ENCODE results near the gene SCLY.
"Not testable (repeated sequence)": the region's sequence is repeated elsewhere in the genome, so short reads cannot be mapped to it uniquely, and the experiment has no call there.

The SCLY gene

DNA sequence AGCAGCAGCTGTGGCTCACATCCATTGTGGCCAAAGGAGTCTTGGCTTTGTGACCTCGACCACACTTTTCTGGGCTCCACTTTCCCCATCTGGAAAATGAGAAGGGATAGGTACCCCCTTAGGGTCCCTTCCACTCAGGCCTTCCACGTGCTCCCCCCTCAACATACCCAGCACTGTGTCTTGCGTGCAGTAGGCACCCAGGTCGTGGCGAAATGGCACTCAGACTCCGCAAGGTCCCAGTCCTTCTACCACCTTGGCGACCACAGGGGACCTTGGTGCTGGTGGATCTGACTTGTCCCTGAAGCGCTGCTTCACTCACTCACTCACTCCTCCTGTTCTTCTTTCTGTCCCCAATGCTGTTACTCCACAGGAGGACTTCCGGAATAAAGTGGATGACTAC lies 19.9 kb upstream of the SCLY start:
- DNase-seq (ENCODE audit: low read depth), result no peak

DNA sequence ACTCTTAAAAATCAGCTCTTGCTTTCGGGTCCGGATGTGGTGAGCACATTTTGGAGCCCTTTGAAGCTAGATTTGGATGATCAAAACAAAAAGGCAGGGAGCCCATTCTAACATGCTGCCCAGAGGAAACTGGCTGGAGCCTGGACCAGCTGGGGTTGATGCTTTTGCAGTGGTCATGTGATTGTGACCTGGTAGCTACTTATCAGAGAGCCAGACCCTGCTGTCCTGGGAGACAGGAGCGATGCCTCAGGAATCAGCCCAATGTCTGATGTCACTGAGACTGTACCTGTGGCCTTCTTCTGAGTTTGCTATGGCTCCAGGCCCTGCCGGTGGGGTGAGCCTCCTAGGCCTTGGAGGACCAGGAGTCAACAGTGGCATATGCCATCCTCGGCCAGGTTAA lies 18.7 kb upstream of the SCLY start:
- DNase-seq (ENCODE audit: low read depth), result no peak

DNA sequence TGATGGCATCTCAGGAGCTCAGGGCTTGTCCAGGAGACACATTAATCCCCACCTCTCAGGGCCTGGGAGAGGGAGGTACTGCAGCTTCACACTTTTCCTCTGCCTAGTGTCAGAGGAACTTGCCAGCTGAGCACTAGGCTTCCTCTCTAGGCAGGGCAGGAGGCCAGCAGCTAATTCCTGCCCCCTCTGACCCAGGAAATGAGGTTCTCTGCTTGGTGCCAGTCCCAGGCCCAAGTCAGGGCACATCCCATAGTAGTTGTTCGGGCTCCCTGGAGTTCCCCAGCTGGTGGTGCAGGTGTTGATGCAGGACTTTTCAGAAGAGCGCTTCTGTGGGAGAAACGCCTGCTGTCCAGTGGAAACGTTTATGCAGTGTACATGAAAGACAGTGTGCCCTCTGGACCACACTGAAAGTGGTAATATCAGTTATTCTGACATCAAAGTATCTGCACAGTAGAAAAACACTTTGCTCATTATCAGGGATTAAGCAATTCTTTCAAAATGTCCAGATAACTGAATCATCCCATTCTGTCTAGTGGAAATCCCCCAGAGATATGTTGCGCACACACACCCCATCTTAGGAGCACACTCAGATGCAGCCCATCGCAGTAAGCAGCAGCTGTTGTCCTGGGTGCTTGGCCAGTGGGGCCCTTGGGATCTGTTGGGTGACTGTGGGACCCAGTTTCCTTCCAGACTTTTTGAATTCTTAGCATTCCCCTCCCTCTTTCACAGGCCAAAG lies 17.8 kb upstream of the SCLY start:
- DNase-seq (ENCODE audit: low read depth), result no peak

DNA sequence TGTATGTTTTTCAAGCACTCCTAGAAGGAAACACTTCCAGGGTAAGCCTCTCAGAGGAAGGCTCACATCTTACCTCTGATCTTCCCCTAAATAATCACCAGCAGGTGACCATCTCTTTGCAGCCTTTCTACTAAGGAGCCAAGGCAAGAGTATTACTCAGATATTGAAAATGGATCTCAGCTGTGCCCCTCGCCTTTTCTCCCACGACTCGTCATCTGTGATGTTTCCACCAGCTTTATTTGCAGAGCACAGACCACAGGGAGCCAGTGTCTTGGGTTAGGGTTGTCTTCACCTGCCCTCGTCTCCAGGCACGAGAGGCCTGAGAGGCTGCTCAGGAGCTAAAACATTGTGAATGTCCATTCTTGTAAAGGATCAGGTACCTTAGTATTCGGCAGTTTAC lies 16.9 kb upstream of the SCLY start:
- no peak for DNase-seq (ENCODE audit: low read depth)

DNA sequence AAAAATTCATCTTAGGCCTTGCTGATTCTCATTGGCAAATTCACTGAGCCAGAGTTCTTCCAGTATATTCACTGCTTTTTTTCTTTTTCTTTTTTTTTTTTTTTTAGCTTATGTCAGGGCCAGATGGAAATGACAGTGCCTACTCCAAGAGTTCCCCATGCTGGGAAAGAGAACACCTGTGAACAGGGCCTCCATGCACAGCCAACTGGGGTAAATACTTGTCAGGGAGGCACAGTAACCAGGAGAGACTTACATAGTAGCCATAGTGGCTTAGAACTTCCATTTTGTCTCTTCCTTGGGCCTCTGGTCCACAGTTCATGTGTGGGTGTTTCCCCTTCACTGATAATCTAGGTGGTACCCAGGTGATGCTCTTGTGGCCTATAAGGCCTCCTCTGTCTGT lies 15.2 kb upstream of the SCLY start:
- DNase-seq (ENCODE audit: low read depth), result no peak

DNA sequence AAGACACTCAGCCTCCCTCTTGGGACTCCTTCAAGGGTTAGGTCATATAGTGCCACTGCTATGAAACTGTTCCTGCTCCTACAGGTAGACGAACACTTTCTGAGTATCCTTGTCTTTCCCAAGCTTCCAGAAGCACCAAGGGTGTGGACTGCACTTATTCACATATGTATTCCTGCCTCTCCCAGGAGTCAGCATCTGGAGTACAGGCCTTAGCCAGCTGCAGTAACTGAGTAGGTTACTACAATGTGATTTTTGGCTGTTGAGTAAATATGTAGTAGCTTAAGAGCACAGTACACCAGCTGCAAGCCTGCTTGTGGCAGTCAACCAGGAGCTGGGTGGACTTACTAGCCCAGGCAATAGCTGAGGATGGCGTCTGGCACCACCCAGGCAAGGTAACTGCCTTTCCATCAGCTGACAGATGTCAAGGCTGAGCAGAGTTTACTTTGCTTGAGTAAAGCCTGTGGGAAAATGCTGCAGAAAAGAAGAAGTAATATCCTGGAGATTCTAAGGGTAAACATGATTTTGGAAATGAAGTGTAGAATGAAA lies 14.0 kb upstream of the SCLY start:
- no peak for DNase-seq (ENCODE audit: low read depth)

DNA sequence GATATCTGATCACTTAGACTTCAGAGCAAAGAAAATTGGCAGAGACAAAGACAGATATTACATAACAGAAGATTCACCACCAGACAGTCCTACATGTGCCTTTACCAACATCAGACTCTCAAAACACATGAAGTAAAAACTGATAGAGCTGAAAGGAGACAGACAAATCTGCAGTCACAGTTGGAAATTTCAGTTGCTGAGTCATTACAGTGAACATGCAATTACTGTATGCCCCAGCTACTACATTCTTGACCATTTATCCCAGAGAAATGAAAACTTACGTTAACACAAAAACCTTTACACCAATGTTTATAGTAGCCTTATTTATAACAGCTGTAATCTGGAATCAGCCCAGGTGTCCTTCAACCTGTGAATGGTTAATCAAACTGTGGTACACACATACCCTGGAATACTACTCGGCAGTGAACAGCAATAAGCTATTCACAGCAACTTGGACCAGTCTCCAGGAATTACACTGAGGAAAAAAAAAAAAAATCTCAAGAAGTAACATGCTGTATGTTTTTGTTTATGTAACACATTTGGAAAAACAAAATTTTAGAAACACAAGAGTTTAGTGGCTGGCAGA lies 7.5 kb upstream of the SCLY start:
- DNase-seq (ENCODE audit: low read depth), result no peak

DNA sequence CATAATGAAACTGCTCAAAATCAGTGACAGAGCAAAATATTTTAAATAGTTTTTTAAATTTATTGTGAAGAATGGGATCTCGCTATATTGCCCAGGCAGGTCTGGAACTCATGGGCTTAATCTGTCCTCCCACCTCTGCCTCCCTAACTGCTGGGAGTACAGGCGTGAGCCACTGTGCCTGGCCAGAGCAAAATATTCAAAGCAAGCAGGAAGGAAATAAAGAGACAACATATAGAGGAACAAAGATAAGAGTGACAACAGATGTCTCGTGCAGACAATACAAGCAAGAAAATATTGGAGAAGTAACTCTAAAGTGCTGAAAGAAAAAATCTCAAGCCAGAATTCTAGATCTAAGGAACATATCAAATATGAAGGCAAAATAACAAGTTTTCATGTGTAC lies 5.0 kb upstream of the SCLY start:
- DNase-seq (ENCODE audit: low read depth), result no peak

DNA sequence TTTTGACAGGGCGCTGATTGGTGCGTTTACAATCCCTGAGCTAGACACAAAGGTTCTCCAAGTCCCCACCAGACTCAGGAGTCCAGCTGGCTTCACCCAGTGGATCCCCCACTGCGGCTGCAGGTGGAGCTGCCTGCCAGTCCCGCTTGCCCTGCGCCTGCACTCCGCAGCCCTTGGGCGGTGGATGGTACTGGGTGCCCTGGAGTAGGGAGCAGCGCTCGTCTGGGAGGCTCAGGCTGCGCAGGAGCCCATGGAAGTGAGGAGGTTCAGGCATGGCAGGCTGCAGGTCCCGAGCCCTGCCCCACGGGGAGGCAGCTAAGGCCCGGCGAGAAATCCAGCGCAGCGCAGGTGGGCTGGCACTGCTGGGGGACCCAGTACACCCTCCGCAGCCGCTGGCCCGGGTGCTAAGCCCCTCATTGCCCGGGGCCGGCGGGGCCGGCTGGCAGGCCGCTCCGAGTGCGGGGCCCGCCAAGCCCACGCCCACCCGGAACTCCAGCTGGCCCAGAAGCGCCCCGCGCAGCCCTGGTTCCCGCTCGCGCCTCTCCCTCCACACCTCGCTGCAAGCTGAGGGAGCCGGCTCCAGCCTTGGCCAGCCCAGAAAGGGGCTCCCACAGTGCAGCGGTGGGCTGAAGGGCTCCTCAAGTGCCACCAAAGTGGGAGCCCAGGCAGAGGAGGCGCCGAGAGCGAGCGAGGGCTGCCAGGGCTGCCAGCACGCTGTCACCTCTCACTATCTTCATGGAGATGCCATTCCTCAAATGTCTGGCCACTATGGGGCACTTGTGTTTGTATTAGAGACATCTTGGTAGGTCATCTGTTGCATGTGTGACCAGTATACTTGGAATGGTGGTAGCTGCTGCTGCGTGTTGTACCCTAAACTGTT lies 2.9 kb upstream of the SCLY start:
- not testable (repeated sequence) for DNase-seq (ENCODE audit: low read depth)

DNA sequence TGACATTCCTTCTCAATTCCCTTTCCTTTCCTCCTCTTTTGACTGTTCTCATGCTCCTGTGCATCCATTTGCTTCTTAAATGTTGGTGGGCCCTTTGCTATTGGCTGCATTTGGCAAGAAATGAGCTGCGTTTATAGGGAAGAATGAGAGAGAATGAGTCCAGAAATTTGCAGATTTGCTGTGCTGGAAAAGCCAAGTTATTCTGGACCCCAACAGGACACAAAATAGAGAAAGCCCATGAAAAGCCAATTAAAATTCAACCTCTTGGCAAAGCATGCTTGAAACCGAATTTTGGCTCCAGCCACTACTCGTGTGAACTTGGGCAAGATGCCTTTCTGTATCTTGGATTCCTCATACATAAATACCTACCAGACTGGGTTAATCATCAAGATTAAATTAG lies 1.3 kb upstream of the SCLY start:
- DNase-seq (ENCODE audit: low read depth), result no peak

DNA sequence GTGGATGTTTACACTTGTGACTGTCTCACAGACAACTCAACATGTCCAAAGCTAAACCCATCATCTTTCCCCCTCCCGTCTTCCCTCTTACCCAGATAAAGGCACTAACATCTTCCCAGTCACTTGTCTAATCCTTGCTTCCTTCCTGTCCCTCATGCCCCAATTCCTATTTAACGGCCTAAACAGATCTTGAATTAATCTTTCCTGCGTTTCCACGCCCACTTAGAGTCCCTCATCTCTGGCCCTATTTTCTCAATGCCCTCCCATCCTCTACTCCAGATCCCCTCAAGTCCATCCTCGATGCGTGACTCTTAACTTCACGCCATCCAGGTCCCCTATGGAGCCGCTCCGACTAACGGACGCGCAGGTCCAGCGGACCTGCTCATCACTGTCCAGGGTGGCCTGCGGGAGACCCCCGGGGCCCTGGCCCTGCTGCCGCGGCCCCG lies 682 bp upstream of the SCLY start:
- DNase-seq (ENCODE audit: low read depth), result no peak

DNA sequence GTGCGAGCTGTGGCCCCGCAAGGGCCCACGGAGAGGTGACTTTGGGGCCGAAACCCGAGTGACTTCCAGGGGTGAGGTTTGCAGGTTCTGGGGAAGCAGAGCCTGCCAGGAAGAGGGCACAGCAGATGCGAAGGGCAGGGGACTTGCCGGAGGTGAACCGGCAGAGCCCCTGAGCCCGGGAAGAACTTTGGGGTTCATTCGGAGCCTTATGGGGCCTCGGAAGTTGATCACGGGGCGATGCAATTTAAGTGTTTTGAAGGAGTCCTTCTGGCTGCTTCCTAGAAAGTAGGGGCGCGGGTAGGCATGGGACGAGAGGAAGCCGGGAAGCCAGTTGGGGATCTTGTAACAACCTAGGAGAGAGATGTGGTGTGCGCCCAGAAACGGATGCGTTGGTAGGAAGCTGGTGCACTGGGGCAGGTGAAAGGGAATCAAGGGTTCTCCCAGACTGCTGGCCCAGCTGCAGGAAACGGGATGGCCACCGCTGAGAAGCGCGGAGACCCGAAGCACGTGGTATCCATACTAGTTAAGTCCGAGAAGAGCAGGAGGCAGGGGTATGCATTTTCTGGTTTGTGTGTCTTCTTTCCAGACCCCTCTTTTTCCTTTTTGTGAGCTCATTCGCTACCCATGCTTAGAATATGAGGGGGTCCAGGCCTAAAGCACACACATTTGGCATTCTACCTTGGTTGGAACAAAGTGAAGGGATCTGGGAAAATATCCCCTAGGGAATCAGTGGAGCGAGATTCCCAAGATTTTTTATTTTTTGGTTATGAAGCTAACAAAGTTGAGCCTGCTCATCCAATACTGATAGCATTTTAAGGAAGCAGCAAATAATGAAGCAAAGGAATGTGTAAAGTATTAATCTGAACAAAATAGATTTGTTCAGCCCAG lies 758 bp downstream of the SCLY start:
- no peak for DNase-seq (ENCODE audit: low read depth)

DNA sequence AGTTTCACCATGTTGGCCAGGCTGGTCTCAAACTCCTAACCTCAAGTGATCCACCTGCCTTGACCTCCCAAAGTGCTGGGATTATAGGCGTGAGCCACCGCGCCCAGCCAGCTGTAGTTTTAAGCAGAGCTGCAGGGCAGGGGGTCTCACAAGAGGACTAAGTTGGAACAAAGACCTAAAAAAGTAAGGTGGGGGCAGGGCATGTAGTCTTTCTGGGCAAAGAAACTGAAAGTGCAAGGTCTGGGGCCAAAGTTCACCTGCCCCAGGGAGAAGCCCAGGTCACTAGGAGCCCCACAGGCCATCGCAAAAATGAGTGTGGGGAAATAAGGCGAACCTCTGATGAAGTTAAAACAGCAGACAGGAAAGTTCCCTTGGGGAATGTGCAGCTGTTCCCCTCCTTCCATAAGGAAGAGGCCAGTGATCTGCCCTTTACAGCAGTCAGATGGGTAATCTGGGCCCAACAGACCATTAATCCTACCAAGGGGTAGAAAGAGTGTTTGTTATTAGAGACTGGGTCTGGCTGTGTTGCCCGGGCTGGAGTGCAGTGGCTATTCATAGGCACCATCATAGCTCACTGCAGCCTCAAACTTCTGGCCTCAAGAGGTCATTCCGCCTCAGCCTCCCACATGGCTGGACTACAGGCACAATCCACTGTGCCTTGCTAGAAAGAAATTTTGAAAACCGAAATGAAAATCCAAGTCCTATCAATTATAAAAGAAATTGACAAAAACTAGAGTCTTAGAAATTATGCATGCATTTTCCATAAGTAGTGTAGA lies 2.8 kb downstream of the SCLY start:
- DNase-seq (ENCODE audit: low read depth), result no peak

DNA sequence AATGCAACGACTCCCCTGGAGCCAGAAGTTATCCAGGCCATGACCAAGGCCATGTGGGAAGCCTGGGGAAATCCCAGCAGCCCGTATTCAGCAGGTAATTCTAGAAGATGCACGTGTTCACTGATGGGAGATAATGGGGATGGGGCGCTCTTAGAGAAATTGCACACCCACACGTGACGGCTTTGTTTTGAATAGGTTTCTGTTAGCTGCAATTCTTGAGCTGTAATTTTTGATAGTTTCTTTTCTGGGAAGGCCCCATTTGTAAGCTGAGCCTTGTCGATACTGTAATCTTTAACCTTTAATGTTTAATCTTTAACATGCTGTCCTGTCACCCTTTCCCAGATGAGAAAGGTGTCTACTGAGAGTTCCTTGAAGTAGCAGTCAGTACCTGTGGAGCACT lies 3.6 kb downstream of the SCLY start:
- no peak for DNase-seq (ENCODE audit: low read depth)

DNA sequence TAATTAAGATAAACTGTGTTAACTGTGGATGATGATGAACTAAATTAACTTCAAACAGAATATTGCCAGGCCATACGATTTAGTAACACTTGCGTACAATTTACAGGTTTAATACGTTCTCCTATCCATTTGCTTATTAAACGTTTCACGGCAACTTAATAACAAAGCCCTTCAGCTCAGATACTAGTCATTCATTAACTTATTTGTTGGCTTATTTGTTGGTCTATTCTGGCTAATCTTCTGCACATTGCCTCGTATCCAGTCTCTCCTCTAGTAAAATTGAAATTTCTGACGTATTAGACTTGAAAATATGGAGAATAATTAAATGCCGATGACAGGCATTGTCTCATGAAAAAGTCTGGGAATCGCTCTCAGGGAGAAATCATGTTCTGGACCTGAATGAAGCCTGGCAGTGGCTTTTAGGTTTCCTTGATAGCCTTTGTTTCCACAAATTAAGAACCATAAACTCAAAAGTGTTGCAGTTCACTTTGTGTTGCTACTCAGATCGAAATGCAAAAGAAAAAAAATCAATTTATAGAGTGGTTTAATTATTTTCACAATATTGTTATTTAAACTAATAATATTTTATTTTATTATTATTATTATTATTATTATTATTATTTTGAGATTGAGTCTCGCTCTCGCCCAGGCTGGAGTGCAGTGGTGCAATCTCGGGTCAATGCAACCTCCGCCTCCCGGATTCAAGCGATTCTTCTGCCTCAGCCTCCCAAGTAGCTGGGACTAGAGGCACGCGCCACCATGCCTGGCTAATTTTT lies 4.5 kb downstream of the SCLY start:
- DNase-seq (ENCODE audit: low read depth), result no peak

DNA sequence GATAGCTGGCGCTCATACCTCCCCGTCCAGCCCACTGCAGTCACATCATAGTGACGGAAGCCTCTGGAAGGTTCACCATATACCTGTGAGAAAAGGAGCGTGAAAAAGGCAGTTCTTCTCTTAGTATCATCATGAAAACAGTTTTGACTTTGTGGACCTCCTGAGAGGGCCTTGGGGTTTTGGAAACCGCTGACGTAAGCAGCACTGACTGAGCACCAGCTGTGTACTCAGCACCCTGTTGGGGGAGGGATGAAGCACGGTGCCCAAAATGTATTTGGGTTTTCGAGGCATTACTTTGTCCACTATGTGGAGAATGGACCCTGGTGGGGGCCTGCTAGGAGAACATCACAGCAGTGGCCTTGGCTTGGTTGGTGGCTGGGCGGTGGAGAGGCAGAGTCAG lies 5.4 kb downstream of the SCLY start:
- no peak for DNase-seq (ENCODE audit: low read depth)

DNA sequence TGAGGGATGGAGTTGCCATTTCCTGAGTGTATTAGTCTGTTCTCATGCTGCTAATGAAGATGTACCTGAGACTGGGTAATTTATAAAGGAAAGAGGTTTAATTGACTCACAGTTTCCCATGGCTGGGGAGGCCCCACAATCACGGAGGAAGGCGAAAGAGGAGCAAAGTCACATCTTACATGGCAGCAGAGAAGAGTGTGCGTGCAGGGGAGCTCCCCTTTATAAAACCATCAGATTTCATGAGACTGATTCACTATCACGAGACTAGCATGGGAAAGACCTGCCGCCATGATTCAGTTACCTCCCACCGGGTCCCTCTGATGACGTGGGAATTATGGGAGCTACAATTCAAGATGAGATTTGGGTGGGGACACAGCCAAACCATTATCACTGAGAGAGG lies 5.9 kb downstream of the SCLY start:
- not testable (repeated sequence) for DNase-seq (ENCODE audit: low read depth)

DNA sequence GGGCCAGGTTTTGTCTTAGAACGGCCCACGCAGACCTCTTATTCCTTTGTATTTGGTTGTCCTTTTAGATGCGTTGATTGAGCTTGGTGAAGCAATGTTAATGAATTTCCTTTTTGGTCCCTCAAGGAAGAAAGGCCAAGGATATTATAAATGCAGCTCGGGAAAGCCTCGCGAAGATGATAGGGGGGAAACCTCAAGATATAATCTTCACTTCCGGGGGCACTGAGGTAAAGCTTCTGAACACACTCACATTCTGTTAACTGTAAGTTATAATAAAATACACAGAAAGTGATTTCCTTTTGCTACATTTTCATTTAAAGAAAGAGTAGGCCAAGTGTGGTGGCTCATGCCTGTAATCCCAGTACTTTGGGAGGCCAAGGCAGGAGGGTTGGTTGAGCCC lies 7.1 kb downstream of the SCLY start:
- DNase-seq (ENCODE audit: low read depth), result no peak

DNA sequence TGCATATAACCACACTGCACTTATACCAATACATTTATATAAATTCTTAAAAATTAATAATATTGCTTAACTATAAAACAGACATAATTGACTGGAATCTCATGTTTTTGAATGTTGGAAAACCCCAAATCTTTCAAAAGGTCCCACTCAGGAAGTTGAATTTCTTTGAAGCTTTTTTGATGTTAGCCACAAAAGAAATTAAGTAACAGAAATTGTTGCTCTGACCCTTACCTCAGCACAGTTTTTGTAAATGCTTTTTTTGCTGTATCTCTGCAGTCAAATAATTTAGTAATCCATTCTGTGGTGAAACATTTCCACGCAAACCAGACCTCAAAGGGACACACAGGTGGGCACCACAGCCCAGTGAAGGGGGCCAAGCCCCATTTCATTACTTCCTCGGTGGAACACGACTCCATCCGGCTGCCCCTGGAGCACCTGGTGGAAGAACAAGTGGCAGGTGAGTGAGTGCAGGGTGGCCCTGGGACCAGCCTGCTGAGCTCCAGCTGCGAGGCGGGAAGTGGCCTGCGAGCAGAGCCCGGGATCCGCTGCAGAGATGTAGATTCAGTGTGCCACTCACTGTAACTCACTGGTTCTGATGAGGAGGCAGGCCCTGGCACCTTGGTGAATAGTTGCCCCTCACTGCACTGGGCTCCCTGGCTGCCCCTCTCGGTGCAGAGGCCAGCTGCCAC lies 8.4 kb downstream of the SCLY start:
- no peak for DNase-seq (ENCODE audit: low read depth)

DNA sequence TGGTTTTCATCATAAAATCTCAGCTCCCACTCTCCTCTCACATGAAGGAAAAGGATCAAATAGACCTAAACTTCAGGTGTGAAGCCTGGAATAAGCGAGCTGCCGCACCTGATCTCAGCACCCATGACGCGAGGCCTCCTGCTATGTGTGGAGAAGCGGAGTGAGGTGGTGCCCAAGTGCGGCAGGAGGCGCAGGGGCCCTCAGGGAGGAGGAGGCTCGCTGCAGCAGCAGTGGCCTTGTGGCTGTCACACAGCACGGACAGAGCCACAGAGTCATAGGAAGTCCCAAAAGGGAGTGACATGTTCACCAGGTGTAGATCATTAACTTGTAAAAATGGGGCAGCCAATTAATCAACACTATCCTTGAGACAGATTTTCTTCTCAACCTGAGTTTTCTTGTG lies 9.1 kb downstream of the SCLY start:
- no peak for DNase-seq (ENCODE audit: low read depth)
